HG02884 (cell line): ENCODE results near the gene PDCD10.
A peak's percentile ranks its signal among the peaks of the same experiment; 100 is the strongest.

Experiments used
- ATAC-seq: cut with Tn5 transposase; IDR thresholded peaks from one replicate; pipeline ENCODE4 v1.9.1; 2021; ENCODE audit warnings: mild to moderate bottlenecking, moderate library complexity; ENCODE audit not compliant: unreplicated experiment

The PDCD10 gene

GRCh38 chr3:167735233-167736138, 794 bp upstream of the PDCD10 start, which contains the start of gene SERPINI1:
Gene SERPINI1, plus strand, starts transcription at chr3:167735721. Its CDS starts 53,408 bp downstream, at chr3:167789129.
- peak; percentile 50 for ATAC-seq

- no peak for ATAC-seq
Observed at GRCh38 chr3:167733961-167734497, 663 bp downstream of the PDCD10 start.

- no peak for ATAC-seq
Observed at GRCh38 chr3:167732313-167733065, 2.2 kb downstream of the PDCD10 start.

- ATAC-seq, result no peak
Observed at GRCh38 chr3:167731393-167731792, 3.3 kb downstream of the PDCD10 start.

- no peak for ATAC-seq
Observed at GRCh38 chr3:167729591-167729990, 5.1 kb downstream of the PDCD10 start.

GRCh38 chr3:167728632-167729323, 5.9 kb downstream of the PDCD10 start:
- no peak for ATAC-seq

- no peak for ATAC-seq
Observed at GRCh38 chr3:167728176-167728575, 6.5 kb downstream of the PDCD10 start.

- no peak for ATAC-seq
Observed at GRCh38 chr3:167723872-167724271, 10.8 kb downstream of the PDCD10 start.

GRCh38 chr3:167723025-167723512, 11.6 kb downstream of the PDCD10 start:
- no peak for ATAC-seq

- no peak for ATAC-seq
Observed at GRCh38 chr3:167718582-167718981, 16.1 kb downstream of the PDCD10 start.

GRCh38 chr3:167716920-167717319, 17.8 kb downstream of the PDCD10 start:
- ATAC-seq, result no peak

- ATAC-seq, result no peak
Observed at GRCh38 chr3:167714871-167715270, 19.8 kb downstream of the PDCD10 start.

GRCh38 chr3:167712445-167712844, 22.2 kb downstream of the PDCD10 start:
- no peak for ATAC-seq

- no peak for ATAC-seq
Observed at GRCh38 chr3:167711439-167711838, 23.3 kb downstream of the PDCD10 start.

GRCh38 chr3:167710552-167710951, 24.1 kb downstream of the PDCD10 start:
- ATAC-seq, result no peak

GRCh38 chr3:167709690-167710089, 25.0 kb downstream of the PDCD10 start:
- no peak for ATAC-seq

- no peak for ATAC-seq
Observed at GRCh38 chr3:167705840-167706239, 28.9 kb downstream of the PDCD10 start.

GRCh38 chr3:167700926-167701325, 33.8 kb downstream of the PDCD10 start:
- no peak for ATAC-seq

GRCh38 chr3:167700046-167700445, 34.6 kb downstream of the PDCD10 start:
- no peak for ATAC-seq

- ATAC-seq, result no peak
Observed at GRCh38 chr3:167694121-167694520, 40.6 kb downstream of the PDCD10 start.

- ATAC-seq, result peak; percentile 100
Observed at GRCh38 chr3:167691366-167691765, 43.3 kb downstream of the PDCD10 start.
